GM12873 (cell line): Measurements from ENCODE around the gene PIANP.

Experiments used
- CTCF ChIP-seq: IDR thresholded peaks from 2 replicates; pipeline ENCODE4 v1.5.1; 2012; ENCODE audit warnings: low read depth, mild to moderate bottlenecking, moderate library complexity, low read length, control low read depth; ENCODE audit not compliant: insufficient read depth; ENCODE audit errors: missing control alignments

Gene PIANP

DNA sequence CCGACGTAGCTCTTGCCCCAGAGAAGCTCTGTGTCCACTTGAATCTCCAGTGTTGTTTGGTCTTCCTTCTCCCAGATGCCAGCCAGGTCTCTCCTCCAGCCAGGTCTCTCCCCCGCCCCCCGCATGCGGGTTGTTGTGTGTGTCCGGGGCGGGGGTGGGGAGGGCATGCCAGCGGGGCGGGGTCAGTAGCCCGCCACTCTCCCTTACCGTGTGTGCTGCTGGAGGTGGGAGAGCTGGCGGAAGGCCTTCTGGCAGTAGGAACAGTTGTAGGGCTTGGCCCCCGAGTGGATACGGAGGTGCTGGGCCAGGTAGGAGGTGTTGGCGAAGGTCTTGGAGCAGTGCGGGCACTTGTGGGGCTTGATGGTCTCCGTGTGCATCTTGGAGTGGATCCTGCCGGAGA, 28.5 kb downstream of the PIANP start:
- no peak for TF ChIP-seq CTCF

DNA sequence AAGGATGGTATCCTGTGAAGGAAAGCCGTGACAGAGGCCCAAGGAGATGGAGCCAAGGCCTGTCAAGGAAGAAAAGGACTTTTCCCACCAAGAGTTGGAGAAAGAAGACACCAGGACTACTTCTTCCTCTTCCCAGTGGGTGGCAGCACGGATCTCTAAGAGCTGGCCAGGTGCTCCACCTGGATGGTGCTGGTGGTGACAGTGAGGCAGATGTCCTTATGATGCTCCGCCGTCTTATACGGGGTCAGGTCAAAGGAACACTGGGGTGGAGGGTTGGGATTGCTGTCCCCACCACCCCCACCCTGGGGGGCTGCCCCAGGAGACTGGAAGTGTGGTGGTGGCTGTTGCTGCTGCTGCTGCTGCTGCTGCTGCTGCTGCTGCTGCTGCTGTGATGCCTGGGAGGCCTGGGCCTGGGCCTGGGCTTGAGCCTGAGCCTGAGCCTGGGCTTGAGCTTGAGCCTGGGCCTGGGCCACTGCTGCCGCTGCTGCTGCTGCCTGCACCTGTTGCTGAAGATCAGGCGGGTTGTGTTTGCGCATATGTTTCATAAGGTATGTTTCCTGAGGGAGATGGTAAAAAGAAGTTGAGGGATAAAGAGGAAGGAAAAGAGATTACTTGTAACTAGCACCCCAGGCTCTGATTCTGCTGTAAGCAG, 32.9 kb downstream of the PIANP start:
- peak; percentile 22 for TF ChIP-seq CTCF

- TF ChIP-seq CTCF: no peak
These were observed 34.4 kb downstream of the PIANP start for GRCh38 chr12:6666211-6666610.

GRCh38 chr12:6664902-6665301, 35.7 kb downstream of the PIANP start:
- TF ChIP-seq CTCF: no peak

GRCh38 chr12:6662906-6663742, 37.5 kb downstream of the PIANP start, which contains the start of gene ING4:
TSS of gene ING4 (minus strand) at chr12:6663119. CDS start at chr12:6663101, 18 bp downstream.
- no peak for TF ChIP-seq CTCF

- no peak for TF ChIP-seq CTCF
These were observed 38.1 kb downstream of the PIANP start for GRCh38 chr12:6662602-6662905.

DNA sequence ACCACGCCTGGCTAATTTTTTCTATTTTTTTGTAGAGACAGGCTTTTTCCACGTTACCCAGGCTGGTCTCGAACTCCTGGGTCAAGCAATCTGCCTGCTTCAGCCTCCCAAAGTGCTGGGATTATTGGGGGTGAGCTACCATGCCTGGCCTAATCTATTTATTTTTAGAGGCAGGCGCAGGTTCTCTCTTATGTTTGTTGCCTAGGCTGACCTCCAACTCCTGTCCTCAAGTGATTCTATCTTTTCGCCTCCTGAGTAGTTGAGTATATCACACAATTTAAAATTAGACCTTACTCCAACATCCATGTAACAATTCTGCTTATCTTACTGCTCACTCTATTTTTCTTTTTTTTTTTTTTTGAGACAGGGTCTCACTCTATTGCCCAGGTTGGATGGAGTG, 46.6 kb downstream of the PIANP start:
- no peak for TF ChIP-seq CTCF
